ENCODE measurements around the gene SHH. TPM values are rescaled to one million over a fixed set of nuclear protein-coding genes. Genes with fewer than 3 reads are reported as not detected.
"Not testable (repeated sequence)": the region's sequence is repeated elsewhere in the genome, so short reads cannot be mapped to it uniquely, and the experiment has no call there.

SHH gene
- total RNA-seq, 1 donor from 2014 or later, result 7.3 TPM

DNA sequence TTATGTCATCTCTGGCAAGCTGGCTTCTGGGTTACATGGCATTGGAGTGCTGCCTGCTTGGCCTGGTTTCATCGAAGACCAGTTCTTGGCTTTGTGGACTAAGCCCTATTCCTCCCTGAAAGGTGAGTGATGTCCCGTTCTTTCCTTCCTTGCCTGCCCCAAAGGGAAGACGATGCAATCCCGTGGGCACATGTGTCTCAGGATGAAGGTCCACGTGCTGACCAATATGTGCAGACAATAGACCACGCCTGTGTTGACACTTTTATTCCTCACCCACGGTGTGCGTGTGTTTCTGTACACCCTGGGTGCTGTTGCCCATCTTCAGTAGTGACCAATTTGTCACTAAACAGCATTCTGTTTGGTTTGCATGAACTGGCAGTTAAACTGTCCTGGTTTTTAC lies 28.6 kb upstream of the SHH start:
- TF ChIP-seq, protein P1, sequence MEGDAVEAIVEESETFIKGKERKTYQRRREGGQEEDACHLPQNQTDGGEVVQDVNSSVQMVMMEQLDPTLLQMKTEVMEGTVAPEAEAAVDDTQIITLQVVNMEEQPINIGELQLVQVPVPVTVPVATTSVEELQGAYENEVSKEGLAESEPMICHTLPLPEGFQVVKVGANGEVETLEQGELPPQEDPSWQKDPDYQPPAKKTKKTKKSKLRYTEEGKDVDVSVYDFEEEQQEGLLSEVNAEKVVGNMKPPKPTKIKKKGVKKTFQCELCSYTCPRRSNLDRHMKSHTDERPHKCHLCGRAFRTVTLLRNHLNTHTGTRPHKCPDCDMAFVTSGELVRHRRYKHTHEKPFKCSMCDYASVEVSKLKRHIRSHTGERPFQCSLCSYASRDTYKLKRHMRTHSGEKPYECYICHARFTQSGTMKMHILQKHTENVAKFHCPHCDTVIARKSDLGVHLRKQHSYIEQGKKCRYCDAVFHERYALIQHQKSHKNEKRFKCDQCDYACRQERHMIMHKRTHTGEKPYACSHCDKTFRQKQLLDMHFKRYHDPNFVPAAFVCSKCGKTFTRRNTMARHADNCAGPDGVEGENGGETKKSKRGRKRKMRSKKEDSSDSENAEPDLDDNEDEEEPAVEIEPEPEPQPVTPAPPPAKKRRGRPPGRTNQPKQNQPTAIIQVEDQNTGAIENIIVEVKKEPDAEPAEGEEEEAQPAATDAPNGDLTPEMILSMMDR (IDR thresholded peaks at IDR 0.05), result no peak
- intact Hi-C loops (cut with DNase I), result no loop called here
- peaks cover 7% of the 10 kb centered on the region for H3K4me1 ChIP-seq
- ATAC-seq (no peak), DNase-seq (no peak)
- peaks cover 10% of the 10 kb centered on the region for H3K27me3 ChIP-seq (ENCODE audit: low read depth)
- no peaks in the 10 kb centered on the region for H3K36me3 ChIP-seq
- H3K27ac ChIP-seq, result no peak overlapping the region
- no peak overlapping the region for H3K4me3 ChIP-seq
- H3K9me3 ChIP-seq, result no peaks in the 10 kb centered on the region

DNA sequence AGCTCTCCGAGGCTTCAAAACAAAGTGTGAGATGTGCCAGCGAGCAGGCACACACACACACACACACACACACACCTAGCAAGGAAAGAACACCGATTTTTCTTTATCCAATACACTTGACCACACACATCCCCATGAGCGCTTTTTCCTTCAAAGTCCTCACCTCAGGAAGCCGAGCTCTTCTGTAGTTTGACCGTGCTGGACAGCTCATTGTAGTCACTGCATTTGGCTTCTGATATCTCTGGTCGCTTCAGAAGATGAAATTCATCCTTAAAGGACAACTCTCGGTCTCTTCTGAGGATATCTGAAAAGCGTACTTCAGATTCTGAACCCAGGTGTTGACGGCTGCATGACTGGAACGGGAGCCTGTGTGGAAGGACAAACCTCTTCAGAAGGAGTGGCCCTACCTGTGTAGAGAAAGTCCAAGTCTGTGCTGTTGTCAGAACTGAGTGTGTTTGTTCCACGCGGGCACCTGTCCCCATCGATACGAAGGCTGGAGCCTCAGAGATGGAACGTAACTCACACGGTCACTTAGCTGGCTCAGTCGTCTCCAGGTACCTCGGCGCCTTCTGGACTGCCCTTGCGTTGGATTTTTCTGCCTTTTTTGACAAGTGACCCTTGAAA lies 28.1 kb upstream of the SHH start:
- H3K4me1 ChIP-seq, result peaks cover 7% of the 10 kb centered on the region
- H3K27ac ChIP-seq, result no peak overlapping the region
- TF ChIP-seq, protein P1 (IDR thresholded peaks at IDR 0.05), result no peak
- ATAC-seq, result no peak
- no peaks in the 10 kb centered on the region for H3K9me3 ChIP-seq
- no peaks in the 10 kb centered on the region for H3K36me3 ChIP-seq
- peaks cover 10% of the 10 kb centered on the region for H3K27me3 ChIP-seq (ENCODE audit: low read depth)
- intact Hi-C loops (cut with DNase I), result no loop called here
- H3K4me3 ChIP-seq, result no peak overlapping the region
- no peak for DNase-seq

DNA sequence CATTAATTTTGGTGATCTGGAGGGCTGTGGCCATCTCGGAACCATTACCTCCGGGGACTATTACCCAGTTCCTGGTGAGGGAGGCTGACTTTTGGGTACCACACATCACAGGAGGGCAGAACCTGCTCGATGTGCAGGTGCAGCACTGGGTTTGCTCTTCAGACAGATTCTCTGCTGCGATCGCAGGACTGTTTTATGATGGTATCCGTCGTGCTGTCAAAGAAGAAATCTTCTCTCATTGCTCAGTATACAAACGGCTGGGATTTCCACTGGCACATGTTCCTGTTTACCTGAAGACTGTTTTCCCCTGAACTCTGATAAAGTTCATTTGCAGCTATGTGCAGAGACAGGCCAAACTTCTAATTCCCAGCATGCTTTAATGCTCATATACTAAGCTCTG lies 27.2 kb upstream of the SHH start:
- no peaks in the 10 kb centered on the region for H3K36me3 ChIP-seq
- TF ChIP-seq, protein P1 (IDR thresholded peaks at IDR 0.05), result no peak
- no peak for DNase-seq
- H3K4me3 ChIP-seq, result no peak overlapping the region
- intact Hi-C loops (cut with DNase I), result no loop called here
- H3K27me3 ChIP-seq (ENCODE audit: low read depth), result peaks cover 10% of the 10 kb centered on the region
- ATAC-seq, result no peak
- no peaks in the 10 kb centered on the region for H3K9me3 ChIP-seq
- peaks cover under 1% of the 10 kb centered on the region for H3K4me1 ChIP-seq
- H3K27ac ChIP-seq, result no peak overlapping the region

DNA sequence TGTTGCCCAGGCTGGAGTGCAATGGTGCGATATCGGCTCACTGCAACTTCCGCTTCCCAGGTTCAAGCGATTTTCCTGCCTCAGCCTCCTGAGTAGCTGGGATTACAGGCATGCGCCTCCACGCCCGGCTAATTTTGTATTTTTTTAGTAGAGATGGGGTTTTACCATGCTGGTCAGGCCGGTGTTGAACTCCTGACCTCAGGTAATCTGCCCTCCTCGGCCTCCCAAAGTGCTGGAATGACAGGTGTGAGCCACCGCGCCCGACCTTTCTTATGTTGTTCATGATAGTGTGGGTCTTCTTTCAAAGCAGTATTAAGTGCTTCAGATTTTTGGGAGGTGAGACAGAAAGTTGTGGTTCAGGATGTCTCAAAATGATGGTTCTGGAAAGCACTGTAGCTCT lies 26.0 kb upstream of the SHH start:
- H3K4me1 ChIP-seq; H3K27me3 ChIP-seq (ENCODE audit: low read depth); H3K9me3 ChIP-seq; ATAC-seq; intact Hi-C loops (cut with DNase I); H3K36me3 ChIP-seq; DNase-seq; H3K27ac ChIP-seq; H3K4me3 ChIP-seq: not testable (repeated sequence)

DNA sequence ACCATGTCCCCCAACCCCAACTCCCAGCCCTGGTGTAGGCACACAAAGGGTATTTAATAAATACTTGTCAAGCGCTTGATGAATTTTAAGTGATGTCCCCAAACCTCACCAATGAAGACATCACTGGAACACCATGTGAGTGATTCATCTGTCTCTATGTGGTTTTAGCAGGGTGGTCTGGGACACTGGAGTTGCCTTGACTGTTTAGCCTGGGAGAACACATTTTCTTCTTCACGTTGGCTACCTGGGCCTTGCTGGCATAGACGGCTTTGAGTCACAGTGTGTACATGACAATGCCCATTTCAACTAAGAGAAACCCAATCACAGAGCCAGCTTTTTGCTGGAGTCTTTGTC lies 24.8 kb upstream of the SHH start:
- H3K27ac ChIP-seq, result no peak overlapping the region
- no peak overlapping the region for H3K4me3 ChIP-seq
- no peaks in the 10 kb centered on the region for H3K36me3 ChIP-seq
- ATAC-seq, result no peak
- H3K9me3 ChIP-seq, result no peaks in the 10 kb centered on the region
- DNase-seq, result no peak
- intact Hi-C loops (cut with DNase I), result no loop called here
- TF ChIP-seq, protein P1 (IDR thresholded peaks at IDR 0.05), result no peak
- H3K4me1 ChIP-seq, result no peaks in the 10 kb centered on the region
- peaks cover 5% of the 10 kb centered on the region for H3K27me3 ChIP-seq (ENCODE audit: low read depth)

DNA sequence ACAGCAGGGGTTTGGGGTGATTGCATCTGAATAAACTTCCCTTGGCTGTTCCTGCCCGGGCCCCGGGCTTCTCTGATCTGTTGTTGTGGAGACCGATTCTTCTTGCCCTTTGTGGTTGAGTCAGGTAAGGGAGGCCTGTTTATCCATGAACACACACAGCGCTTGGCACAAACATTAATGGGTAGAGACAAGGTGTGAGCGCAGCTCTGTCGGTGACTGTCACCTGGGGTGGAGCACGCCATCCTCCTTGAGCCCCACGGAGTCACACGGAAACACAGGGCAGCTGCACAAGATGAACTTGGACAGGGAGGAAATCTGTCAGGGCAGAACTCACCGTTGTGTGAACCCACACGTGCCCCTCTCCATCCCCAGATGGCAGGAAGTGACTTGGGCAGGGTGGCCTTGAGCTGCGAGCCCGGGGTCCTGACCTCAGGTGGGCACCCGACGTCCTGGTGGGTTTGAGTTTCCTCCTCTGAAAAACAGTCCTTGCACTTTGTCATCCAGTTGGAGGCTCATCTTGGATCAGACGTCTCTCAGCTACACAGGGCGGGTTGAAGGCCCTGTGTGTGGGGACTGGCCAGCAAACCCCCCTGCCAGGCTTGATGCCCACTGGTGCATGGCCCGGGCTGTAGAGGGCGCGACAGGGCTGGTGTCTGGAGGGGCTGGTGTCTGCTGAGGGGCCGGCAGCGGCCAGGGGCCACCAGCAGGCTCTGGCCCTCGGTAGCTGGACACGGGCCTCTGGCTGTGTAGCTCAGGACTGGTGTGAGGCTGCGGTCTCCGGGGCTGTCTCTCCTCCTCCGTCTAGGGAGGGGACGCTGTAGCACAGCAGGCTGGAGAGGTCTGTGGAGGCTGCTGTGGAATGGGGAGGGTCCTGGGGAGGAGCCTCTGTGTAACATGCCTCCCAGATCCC lies 24.2 kb upstream of the SHH start:
- DNase-seq (no peak), ATAC-seq (no peak)
- Histone ChIP-seq H3K27me3 (ENCODE audit: low read depth) (peaks cover 5% of the 10 kb centered on the region), H3K4me3 (no peak overlapping the region), H3K36me3 (no peaks in the 10 kb centered on the region), H3K4me1 (no peaks in the 10 kb centered on the region), H3K27ac (no peak overlapping the region), H3K9me3 (no peaks in the 10 kb centered on the region)
- TF ChIP-seq, protein P1 (IDR thresholded peaks at IDR 0.05), result no peak
- intact Hi-C loops (cut with DNase I), result no loop called here
